HepG2 (cell line): ENCODE measurements around the gene UBAP1L. TPM values are rescaled to one million over a fixed set of nuclear protein-coding genes. Genes with fewer than 3 reads are reported as not detected.

Source experiments
- ARNTL ChIP-seq: sonication (generic); formaldehyde crosslinking; IDR thresholded peaks from 2 replicates; pipeline ENCODE4 v1.4.0; 2020; ENCODE audit warnings: mild to moderate bottlenecking, missing genetic modification reagents
- KLF12 ChIP-seq: sonication (generic); formaldehyde crosslinking; IDR thresholded peaks from 2 replicates; pipeline ENCODE4 v1.4.0; 2020; ENCODE audit warnings: missing genetic modification reagents, borderline replicate concordance
- MEF2D ChIP-seq: sonication (generic); formaldehyde crosslinking; IDR thresholded peaks from 2 replicates; pipeline ENCODE4 v1.5.1; 2020; ENCODE audit warnings: mild to moderate bottlenecking, missing genetic modification reagents
- MYNN ChIP-seq: sonication (generic); formaldehyde crosslinking; IDR thresholded peaks from 2 replicates; pipeline ENCODE4 v1.4.0; 2020; ENCODE audit warnings: mild to moderate bottlenecking, low read depth, missing genetic modification reagents
- PAWR ChIP-seq: sonication (generic); formaldehyde crosslinking; IDR thresholded peaks from 2 replicates; pipeline ENCODE4 v1.4.0; 2020; ENCODE audit warnings: missing genetic modification reagents, mild to moderate bottlenecking, borderline replicate concordance
- SMC3 ChIP-seq: IDR thresholded peaks from 2 replicates; pipeline ENCODE4 v1.6.1; 2011; ENCODE audit warnings: low read length, improper control_type of control experiment
- YEATS2 ChIP-seq: sonication (generic); formaldehyde crosslinking; IDR thresholded peaks from 2 replicates; pipeline ENCODE4 v1.4.0; 2020; ENCODE audit warnings: missing genetic modification reagents, borderline replicate concordance
- ZBTB8A ChIP-seq: sonication (generic); formaldehyde crosslinking; IDR thresholded peaks from 2 replicates; pipeline ENCODE4 v1.4.0; 2020; ENCODE audit warnings: mild to moderate bottlenecking, low read depth, missing genetic modification reagents, borderline replicate concordance
- ZNF441 ChIP-seq: sonication (generic); formaldehyde crosslinking; IDR thresholded peaks from 2 replicates; pipeline ENCODE4 v1.7.0; 2021; ENCODE audit warnings: missing genetic modification reagents, borderline replicate concordance
- ZNF572 ChIP-seq: sonication (generic); formaldehyde crosslinking; IDR thresholded peaks from 2 replicates; pipeline ENCODE4 v1.5.1; 2020; ENCODE audit warnings: mild to moderate bottlenecking, missing genetic modification reagents
- ZNF614 ChIP-seq: IDR thresholded peaks from 2 replicates; pipeline ENCODE4 v1.6.1; 2018; ENCODE audit warnings: missing biosample characterization, missing genetic modification reagents, inconsistent platforms, borderline replicate concordance
- ZNF792 ChIP-seq: IDR thresholded peaks from 2 replicates; pipeline ENCODE4 v1.6.1; 2016
- polyA plus RNA-seq, 8 experiments: library from polyadenylated mRNA; depleted of rRNA in 3 of 8; stranded (reverse) in 7 of 8; unstranded in 1 of 8; fragments of >200 nt; fragmentation: Illumina TruSeq in 4 of 8; extraction: Trizol in 4 of 8; gene quantifications; 2 replicates each; pipeline versions ENCODE4 v1.2.1 to v1.2.3, GENCODE V29; 2011 to 2016; ENCODE audit warnings: low read depth in 4 of 8, missing spikeins in 1 of 8, mixed read lengths in 1 of 8; ENCODE audit not compliant: insufficient read depth in 1 of 8
- total RNA-seq, 5 experiments: library from RNA; depleted of rRNA; stranded (reverse); fragments of >200 nt; fragmentation: Illumina TruSeq; extraction: Trizol; gene quantifications; 2 replicates each; pipeline ENCODE4 v1.2.3, GENCODE V29; 2016; ENCODE audit warnings: low read depth in 1 of 5
- TF ChIP-seq, protein P1 (sequence below): sonication (generic); formaldehyde crosslinking; IDR thresholded peaks from 2 replicates; pipeline ENCODE4 v1.4.0; 2020; ENCODE audit warnings: low read depth, mild to moderate bottlenecking, missing genetic modification reagents
- TF ChIP-seq, protein P2 (sequence below): sonication (generic); formaldehyde crosslinking; IDR thresholded peaks from 2 replicates; pipeline ENCODE4; 2020; ENCODE audit warnings: missing genetic modification reagents, mild to moderate bottlenecking, borderline replicate concordance
- TF ChIP-seq, protein P3 (sequence below): sonication (generic); formaldehyde crosslinking; IDR thresholded peaks from one replicate; pipeline ENCODE4 v1.5.1; 2020; ENCODE audit warnings: mild to moderate bottlenecking, missing genetic modification reagents; ENCODE audit errors: not compliant biosample characterization

The UBAP1L gene
- total and polyA plus RNA-seq, 2 of the 13 experiments (the other 11 are each of a cell fraction or from before 2014, with no cell fraction given), result 0.86 to 1.4 TPM

DNA sequence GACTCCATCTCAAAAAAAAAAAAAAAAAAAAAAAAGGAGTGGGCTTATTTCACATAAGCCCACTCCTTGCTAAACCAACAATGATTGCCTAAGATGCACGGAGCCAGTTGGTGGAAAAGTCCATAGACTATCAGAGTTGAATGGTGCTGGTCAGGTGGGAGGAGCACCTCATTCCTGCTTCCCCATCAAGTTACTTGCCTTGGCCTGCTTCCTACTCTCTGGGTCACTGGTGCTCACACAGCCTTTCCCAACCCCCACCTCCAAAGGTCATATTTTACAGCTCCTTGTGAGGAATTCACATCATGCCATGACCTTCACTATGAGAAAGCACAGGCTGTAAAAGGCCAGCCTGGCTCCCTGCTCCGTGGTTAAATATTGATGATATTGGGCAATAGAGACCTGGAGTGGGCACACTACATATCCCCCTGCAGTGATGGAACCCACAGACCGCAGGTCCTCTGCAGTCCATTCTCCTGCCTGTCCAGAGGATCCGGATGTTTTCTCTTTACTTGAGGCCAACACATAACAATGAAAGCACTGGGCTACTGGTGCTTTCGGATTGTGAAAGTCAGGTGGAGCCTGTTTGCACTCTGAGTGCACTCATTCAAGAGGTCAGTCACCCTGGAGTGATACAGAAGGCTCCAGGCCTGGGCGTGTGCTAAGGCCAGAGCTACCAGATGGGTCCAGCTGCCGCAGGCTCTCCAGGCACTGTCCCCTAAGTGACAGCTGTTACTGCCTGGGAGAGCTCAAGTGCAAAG, 70.1 kb downstream of the UBAP1L start, which contains the start of gene SLC51B (continued):
- TF ChIP-seq SMC3 (peak; percentile 33; the same call in 1 of the 2 replicates), ZNF572 (CRISPR knock-in tag) (0 out of 2 replicates have a peak, but pooled peaks have one; percentile 75), MEF2D (CRISPR knock-in tag) (peak; percentile 75; the same call in 1 of the 2 replicates), ZNF614 (peak; percentile 81), MYNN (no peak), ZNF441 (CRISPR knock-in tag) (peak; percentile 33; the same call in 1 of the 2 replicates), KLF12 (peak; percentile 61; the same call in 1 of the 2 replicates), ARNTL (CRISPR knock-in tag) (peak; percentile 78; the same call in 1 of the 2 replicates), PAWR (CRISPR knock-in tag) (no peak), ZNF792 (CRISPR knock-in tag) (peak; percentile 22; the same call in 1 of the 2 replicates), YEATS2 (CRISPR knock-in tag) (peak; percentile 19; the same call in 1 of the 2 replicates), ZBTB8A (CRISPR knock-in tag) (no peak)
- TF ChIP-seq, protein P1, sequence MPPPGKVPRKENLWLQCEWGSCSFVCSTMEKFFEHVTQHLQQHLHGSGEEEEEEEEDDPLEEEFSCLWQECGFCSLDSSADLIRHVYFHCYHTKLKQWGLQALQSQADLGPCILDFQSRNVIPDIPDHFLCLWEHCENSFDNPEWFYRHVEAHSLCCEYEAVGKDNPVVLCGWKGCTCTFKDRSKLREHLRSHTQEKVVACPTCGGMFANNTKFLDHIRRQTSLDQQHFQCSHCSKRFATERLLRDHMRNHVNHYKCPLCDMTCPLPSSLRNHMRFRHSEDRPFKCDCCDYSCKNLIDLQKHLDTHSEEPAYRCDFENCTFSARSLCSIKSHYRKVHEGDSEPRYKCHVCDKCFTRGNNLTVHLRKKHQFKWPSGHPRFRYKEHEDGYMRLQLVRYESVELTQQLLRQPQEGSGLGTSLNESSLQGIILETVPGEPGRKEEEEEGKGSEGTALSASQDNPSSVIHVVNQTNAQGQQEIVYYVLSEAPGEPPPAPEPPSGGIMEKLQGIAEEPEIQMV, result no peak
- TF ChIP-seq, protein P2, sequence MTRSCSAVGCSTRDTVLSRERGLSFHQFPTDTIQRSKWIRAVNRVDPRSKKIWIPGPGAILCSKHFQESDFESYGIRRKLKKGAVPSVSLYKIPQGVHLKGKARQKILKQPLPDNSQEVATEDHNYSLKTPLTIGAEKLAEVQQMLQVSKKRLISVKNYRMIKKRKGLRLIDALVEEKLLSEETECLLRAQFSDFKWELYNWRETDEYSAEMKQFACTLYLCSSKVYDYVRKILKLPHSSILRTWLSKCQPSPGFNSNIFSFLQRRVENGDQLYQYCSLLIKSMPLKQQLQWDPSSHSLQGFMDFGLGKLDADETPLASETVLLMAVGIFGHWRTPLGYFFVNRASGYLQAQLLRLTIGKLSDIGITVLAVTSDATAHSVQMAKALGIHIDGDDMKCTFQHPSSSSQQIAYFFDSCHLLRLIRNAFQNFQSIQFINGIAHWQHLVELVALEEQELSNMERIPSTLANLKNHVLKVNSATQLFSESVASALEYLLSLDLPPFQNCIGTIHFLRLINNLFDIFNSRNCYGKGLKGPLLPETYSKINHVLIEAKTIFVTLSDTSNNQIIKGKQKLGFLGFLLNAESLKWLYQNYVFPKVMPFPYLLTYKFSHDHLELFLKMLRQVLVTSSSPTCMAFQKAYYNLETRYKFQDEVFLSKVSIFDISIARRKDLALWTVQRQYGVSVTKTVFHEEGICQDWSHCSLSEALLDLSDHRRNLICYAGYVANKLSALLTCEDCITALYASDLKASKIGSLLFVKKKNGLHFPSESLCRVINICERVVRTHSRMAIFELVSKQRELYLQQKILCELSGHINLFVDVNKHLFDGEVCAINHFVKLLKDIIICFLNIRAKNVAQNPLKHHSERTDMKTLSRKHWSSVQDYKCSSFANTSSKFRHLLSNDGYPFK (CRISPR knock-in tag), result no peak
- TF ChIP-seq, protein P3, sequence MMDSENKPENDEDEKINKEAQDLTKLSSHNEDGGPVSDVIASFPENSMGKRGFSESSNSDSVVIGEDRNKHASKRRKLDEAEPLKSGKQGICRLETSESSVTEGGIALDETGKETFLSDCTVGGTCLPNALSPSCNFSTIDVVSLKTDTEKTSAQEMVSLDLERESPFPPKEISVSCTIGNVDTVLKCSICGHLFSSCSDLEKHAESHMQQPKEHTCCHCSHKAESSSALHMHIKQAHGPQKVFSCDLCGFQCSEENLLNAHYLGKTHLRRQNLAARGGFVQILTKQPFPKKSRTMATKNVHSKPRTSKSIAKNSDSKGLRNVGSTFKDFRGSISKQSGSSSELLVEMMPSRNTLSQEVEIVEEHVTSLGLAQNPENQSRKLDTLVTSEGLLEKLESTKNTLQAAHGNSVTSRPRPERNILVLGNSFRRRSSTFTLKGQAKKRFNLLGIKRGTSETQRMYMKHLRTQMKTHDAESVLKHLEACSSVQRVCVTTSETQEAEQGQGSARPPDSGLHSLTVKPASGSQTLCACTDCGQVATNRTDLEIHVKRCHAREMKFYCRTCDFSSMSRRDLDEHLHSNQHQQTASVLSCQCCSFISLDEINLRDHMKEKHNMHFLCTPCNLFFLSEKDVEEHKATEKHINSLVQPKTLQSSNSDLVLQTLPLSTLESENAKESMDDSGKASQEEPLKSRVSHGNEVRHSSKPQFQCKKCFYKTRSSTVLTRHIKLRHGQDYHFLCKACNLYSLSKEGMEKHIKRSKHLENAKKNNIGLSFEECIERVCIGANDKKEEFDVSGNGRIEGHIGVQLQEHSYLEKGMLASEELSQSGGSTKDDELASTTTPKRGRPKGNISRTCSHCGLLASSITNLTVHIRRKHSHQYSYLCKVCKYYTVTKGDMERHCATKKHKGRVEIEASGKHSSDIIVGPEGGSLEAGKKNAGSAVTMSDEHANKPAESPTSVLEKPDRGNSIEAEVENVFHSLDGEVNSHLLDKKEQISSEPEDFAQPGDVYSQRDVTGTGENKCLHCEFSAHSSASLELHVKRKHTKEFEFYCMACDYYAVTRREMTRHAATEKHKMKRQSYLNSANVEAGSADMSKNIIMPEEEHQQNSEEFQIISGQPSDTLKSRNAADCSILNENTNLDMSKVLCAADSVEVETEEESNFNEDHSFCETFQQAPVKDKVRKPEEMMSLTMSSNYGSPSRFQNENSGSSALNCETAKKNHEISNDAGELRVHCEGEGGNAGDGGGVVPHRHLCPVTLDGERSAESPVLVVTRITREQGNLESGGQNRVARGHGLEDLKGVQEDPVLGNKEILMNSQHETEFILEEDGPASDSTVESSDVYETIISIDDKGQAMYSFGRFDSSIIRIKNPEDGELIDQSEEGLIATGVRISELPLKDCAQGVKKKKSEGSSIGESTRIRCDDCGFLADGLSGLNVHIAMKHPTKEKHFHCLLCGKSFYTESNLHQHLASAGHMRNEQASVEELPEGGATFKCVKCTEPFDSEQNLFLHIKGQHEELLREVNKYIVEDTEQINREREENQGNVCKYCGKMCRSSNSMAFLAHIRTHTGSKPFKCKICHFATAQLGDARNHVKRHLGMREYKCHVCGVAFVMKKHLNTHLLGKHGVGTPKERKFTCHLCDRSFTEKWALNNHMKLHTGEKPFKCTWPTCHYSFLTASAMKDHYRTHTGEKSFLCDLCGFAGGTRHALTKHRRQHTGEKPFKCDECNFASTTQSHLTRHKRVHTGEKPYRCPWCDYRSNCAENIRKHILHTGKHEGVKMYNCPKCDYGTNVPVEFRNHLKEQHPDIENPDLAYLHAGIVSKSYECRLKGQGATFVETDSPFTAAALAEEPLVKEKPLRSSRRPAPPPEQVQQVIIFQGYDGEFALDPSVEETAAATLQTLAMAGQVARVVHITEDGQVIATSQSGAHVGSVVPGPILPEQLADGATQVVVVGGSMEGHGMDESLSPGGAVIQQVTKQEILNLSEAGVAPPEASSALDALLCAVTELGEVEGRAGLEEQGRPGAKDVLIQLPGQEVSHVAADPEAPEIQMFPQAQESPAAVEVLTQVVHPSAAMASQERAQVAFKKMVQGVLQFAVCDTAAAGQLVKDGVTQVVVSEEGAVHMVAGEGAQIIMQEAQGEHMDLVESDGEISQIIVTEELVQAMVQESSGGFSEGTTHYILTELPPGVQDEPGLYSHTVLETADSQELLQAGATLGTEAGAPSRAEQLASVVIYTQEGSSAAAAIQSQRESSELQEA, result no peak
